ENCODE measurements around the gene SPZ1.
"Not testable (repeated sequence)": the region's sequence is repeated elsewhere in the genome, so short reads cannot be mapped to it uniquely, and the experiment has no call there.

The SPZ1 gene, protein sequence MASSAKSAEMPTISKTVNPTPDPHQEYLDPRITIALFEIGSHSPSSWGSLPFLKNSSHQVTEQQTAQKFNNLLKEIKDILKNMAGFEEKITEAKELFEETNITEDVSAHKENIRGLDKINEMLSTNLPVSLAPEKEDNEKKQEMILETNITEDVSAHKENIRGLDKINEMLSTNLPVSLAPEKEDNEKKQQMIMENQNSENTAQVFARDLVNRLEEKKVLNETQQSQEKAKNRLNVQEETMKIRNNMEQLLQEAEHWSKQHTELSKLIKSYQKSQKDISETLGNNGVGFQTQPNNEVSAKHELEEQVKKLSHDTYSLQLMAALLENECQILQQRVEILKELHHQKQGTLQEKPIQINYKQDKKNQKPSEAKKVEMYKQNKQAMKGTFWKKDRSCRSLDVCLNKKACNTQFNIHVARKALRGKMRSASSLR

DNA sequence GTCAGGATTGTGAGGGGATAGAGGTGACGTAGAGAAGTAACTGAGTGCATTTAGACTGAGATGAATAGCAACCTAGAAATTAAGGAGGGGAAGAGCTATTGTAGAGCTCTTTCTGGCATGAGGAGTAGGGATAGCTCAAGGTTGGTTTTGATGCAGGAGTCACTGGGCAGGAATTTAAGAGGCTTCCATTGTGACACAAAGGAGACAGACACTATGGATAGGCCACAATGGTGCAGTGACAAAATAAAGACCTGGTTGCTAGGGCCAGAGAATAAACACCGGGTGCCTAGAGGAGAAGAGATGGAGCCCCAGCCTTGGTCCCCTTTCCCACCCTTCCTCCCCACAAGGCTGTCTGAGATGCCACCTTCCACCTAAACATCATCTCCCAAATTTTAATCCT is at the start of gene SPZ1:
SPZ1 (plus strand) TSS at position 301 of the 400 bp plus-strand sequence. CDS start 214 bp downstream, outside the sequence.
- DNase-seq (ENCODE audit: low read depth, low spot score), result no peak

DNA sequence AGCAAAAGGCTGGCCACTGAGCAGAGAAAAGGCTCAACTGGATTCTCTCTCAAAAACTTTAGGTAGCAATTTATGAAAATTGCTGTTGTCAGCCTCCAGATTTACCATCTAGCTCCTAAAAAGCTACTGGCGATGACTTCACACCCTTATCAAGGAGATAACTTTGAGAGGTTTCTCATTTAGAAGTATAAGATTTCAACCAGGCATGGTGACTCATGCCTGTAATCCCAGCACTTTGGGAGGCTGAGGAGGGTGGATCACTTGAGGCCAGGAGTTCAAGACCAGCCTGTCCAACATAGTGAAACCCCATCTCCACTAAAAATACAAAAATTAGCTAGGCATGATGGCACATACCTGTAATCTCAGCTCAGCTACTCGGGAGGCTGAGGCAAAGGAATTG is 49.3 kb upstream of the SPZ1 start:
- not testable (repeated sequence) for DNase-seq (ENCODE audit: low read depth, low spot score)

DNA sequence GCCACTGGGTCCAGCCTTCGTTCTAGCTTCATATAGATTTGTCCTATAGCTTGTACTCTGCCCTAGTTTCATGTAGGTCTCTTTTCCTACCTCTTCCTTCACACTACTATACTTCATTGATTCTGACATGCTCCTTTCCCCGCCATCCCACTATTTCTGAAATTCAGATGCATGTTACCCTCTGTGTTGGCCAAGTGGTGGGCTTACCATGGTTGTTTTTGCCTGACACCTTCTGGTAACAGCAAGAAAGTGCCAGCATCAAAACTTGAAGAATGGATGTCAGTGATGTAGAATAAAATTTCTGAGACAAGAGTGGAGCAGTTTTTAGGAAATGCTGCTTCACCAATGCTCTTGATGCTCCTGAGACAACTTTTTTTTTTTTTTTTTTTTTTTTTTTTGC is 44.5 kb upstream of the SPZ1 start:
- no peak for DNase-seq (ENCODE audit: low read depth, low spot score)

DNA sequence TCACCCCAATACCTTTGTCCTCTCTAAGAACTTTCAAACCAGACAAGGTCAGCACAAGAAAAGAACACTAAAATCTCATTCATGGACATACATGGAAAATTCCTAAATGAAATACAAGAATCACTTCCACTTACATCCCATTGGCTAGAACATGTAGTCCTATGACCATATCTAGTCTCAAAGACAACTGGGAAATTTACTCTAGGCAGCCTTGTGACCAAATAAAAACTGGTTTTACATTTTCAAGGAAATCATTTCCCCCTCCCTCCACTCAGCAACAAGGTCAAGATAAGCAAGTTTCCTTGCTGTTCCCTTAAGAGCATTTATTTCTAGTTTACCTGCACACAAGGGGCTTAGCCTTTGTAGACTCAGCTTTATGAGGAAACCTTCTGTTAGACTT is 43.6 kb upstream of the SPZ1 start:
- DNase-seq (ENCODE audit: low read depth, low spot score), result no peak

DNA sequence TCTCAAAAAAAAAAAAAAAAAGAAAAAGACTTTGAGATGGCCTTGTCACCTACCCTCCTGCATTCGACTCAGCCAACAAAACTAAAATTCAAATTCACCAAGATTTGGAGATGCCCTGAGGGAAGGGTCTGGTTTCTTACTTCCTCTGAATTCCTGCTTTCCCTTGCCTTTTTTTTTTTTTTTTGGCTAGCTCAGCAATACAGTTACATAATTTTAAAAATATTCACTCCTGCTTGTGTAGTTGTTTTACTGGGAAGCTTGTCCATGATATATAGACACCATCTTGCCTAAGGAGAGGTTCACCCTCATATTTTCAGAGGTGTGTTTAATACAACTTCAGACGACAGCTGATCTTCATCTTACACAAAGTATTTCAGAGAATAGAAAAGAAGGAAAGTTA is 42.6 kb upstream of the SPZ1 start:
- no peak for DNase-seq (ENCODE audit: low read depth, low spot score)

DNA sequence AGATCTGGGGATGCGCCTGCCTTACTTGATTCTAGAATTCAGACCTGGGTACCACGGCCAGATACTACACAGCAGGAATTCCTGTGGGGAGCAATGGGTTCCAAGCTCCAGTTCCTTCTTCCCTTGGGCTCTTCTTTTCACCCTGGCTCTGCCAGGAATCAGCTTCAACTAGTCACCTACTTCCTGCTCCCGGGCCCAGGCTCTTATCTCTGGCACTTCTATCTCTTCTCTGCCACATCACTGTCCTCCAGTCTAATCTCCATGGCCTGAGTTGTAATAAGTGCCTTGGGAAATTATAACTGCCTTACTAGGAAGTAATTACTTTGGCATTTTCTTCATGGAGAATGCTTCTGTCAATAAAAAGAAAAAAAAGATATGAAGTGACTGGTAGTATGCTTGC is 37.7 kb upstream of the SPZ1 start:
- no peak for DNase-seq (ENCODE audit: low read depth, low spot score)

DNA sequence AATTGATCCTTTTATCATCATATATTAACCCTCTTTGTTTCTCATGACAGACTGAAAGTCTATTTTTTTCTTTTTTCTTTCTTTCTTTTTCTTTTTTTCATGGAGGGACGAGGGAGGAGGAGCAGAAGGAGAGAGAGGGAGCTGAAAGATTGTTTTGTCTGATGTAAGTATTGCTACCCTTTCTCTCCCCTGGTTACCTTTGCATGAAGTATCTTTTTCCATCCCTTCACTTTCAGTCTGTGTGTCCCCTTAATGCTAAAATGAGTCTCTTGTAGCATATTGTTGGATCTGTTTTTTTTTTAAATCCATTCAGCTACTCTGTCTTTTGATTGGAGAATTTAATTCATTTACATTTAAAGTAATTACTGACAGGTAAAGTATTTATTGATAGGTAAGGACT is 36.4 kb upstream of the SPZ1 start:
- DNase-seq (ENCODE audit: low read depth, low spot score), result no peak

DNA sequence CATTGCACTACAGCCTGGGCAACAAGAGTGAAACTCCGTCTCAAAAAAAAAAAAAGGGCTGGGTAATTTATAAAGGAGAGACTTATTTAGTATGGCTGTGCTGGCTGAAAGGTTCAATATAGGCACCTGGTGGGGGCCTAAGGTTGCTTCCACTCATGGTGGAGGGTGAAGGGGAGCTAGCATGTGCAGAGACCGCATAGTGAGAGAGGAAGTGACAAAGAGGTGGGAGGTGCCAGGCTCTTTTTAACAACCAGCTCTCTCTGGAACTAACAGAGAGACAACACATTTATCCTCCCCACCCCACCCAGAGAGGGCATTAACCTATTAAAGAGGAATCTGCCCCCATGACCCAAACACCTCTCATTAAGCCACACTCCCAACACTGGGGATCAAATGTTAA is 35.1 kb upstream of the SPZ1 start:
- no peak for DNase-seq (ENCODE audit: low read depth, low spot score)

DNA sequence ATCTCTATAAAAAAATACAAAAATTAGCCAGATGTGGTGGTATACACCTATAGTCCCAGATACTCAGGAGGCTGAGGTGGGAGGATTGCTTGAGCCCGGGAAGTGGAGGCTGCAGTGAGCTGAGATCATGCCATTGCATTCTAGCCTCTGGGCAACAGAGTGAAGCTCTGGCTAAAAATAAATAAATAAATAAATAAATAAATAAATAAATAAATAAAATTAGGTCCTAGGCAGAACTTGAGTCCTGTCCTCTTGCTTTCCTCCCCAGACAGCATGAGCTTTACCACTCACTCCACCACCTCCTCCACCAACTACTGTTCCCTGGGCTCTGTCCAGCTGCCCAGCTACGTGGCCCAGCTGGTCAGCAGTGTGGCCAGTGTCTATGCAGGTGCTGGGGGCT is 31.6 kb upstream of the SPZ1 start:
- DNase-seq (ENCODE audit: low read depth, low spot score), result no peak

DNA sequence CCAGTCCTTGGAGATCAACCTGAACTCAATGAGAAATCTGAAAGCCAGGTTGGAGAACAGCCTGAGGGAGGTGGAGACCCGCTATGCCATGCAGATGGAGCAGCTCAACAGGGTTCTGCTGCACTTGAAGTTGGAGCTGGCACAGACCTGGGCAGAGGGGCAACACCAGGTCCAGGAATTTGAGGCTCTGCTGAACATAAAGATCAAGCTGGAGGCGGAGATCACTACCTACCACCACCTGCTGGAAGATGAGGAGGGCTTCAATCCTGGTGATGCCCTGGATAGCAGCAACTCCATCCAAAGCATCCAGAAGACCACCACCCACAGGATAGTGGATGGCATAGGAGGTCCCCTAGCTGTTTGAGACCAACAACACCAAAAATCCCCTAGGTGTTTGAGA is 30.5 kb upstream of the SPZ1 start:
- DNase-seq (ENCODE audit: low read depth, low spot score), result no peak

DNA sequence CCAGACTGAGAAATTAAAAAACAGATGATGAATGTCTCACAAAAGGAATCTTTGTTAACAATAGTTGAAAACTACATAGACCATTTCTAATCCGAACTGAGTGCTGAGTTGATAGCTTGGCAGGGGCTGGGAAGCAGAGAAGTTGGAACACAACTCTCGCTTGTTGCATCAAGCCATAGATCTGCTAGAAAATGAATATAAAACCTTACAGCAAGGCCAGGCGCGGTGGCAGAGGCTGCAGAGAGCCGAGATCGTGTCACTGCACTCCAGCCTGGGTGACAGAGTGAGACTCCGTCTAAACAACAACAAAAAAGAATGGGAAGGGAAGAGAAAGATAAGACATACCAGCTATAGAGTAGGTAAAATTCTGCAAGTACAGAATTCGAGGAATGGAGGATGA is 28.0 kb upstream of the SPZ1 start:
- no peak for DNase-seq (ENCODE audit: low read depth, low spot score)

DNA sequence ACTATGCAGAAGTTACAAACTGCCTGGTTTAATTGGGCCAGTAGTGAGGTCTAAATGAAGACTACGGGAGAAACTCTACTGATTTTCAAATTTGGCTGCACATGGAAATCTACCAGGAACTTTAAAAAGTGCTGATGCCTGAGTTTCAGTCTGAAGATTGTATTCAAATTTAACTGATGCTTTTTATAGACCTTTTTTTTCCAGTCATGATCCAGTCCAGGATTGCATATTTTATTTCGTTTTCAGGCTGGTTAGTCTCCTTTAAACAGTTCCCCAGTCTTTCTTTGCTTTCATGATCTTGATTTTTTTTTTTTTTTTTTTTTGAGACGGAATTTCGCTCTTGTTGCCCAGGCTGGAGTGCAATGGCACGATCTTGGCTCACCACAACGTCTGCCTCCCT is 23.7 kb upstream of the SPZ1 start:
- no peak for DNase-seq (ENCODE audit: low read depth, low spot score)

DNA sequence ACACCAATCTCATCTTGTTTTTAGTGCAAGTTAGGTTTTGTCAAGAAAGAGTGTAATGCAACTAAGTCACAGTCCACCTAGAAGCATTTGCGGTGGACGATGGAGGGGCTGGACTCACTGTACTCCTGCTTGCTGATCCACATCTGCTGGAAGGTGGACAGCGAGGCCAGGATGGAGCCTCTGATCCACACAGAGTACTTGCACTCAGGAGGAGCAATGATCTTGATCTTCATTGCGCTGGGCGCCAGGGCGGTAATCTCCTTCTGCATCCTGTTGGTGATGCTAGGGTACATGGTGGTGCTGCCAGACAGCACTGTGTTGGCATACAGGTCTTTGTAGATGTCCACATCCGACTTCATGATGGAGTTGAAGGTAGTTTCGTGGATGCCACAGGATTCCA is 20.2 kb upstream of the SPZ1 start:
- DNase-seq (ENCODE audit: low read depth, low spot score), result no peak

DNA sequence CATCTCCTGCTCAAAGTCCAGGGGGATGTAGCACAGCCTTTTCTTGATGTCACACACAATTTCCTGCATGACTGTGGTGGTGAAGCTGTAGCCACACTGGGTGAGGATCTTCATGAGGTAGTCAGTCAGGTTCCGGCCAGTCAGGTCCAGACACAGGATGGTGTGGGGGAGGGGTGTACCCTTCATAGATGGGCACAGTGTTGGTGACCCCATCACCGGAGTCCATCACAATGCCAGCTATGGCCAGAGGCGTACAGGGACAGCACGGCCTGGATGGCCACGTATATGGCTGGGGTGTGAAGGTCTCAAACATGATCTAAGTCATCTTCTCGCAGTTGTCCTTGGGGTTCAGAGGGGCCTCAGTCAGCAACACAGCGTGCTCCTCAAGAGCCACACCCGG is 19.7 kb upstream of the SPZ1 start:
- DNase-seq (ENCODE audit: low read depth, low spot score), result no peak

DNA sequence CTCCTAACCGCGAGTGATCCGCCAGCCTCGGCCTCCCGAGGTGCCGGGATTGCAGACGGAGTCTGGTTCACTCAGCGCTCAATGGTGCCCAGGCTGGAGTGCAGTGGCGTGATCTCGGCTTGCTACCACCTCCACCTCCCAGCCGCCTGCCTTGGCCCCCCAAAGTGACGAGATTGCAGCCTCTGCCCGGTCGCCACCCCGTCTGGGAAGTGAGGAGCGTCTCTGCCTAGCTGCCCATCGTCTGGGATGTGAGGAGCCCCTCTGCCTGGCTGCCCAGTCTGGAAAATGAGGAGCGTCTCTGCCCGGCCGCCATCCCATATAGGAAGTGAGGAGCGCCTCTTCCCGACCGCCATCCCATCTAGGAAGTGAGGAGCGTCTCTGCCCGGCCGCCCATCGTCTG is 19.0 kb upstream of the SPZ1 start:
- not testable (repeated sequence) for DNase-seq (ENCODE audit: low read depth, low spot score)

DNA sequence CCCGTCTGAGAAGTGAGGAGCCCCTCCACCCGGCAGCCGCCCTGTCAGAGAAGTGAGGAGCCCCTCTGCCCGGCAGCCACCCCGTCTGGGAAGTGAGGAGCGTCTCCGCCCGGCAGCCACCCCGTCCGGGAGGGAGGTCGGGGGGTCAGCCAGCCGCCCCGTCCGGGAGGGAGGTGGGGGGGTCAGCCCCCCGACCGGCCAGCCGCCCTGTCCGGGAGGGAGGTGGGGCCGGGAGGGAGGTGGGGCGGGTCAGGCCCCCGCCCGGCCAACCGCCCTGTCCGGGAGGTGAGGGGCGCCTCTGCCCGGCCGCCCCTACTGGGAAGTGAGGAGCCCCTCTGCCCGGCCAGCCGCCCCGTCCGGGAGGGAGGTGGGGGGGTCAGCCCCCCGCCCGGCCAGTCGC is 18.5 kb upstream of the SPZ1 start:
- DNase-seq (ENCODE audit: low read depth, low spot score), result not testable (repeated sequence)

DNA sequence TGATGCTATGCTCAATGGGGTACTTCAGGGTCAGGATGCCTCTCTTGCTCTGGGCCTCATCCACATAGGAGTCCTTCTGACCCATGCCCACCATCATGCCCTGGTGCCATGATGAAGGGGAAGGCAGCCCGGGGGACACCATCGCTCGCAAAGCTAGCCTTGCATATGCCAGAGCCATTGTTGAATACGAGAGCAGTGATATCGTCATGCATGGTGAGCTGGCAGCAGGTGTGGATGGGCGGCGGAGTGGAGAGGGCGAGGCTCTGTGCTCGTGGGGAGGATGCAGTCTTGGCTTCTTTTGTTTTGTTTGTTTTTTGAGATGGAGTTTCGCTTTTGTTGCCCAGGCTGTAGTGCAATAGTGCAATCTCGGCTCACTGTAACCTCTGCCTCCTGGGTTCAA is 17.2 kb upstream of the SPZ1 start:
- DNase-seq (ENCODE audit: low read depth, low spot score), result no peak

DNA sequence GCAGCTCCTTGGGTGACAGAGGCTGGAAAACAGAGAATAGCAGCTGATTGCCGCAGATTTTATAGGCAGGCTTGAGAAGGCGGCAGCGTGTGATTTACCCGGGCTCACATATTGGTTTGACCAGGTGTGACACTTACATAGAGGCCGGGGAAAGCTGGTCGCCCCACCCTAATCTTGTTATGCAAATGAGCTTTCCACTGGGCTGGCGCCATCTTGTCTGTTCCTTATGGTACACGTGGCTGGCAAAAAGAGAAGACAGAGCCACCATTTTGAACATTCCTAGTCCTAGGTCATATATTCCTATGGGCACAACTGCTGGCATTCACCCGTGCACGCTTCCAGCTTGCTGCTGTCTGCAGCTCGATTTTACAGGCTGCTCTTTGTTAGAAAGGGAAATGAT is 11.3 kb upstream of the SPZ1 start:
- DNase-seq (ENCODE audit: low read depth, low spot score), result peak; percentile 52

DNA sequence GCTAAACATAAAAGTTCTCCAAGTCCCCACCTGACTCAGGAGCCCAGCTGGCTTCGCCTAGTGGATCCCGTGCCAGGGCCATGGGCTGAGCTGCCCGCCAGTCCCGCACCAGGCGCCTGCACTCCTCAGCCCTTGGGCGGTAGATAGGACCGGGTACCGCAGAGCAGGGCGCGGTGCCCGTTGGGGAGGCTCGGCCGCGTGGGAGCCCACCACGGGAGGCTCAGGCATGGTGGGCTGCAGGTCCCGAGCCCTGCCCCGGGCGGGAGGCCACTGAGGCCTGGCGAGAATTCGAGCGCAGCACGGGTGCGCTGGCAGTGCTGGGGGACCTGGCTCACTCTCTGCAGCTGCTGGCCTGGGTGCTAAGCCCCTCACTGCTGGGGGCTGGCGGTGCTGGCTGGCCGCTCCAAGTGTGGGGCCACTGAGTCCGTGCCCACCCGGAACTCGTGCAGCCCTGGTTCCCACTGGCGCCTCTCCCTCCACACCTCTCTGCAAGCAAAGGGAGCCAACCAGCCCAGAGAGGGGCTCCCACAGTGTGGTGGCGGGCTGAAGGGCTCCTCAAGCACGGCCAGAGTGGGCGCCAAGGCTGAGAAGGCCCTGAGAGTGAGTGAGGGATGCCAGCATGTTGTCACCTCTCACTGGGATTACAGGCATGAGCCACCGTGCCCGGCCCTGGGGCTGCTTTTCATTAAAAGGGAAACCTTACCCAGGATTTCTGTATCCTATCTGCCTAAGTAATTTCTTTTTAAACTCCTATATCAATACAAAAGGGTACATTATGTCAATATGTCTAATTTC is 9.7 kb upstream of the SPZ1 start:
- DNase-seq (ENCODE audit: low read depth, low spot score), result no peak

DNA sequence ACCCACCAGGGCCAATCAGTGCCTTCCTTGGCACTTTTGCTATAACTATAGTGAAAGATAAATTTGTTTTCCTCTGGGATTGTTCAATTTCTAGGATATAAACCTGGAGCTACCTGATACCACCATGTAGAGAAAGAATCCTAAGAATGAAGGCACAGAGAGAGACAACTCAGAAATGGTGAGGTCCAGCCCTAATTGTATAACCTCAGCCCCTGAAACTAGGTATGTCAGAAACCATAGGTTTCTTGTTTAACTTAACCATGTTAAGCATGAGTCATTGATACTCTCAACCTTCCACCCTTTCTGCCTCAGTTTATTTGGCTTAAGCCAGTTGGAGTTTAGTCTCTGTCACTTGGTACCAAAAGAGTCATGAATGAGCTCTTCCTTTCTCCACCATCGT is 4.6 kb upstream of the SPZ1 start:
- no peak for DNase-seq (ENCODE audit: low read depth, low spot score)

DNA sequence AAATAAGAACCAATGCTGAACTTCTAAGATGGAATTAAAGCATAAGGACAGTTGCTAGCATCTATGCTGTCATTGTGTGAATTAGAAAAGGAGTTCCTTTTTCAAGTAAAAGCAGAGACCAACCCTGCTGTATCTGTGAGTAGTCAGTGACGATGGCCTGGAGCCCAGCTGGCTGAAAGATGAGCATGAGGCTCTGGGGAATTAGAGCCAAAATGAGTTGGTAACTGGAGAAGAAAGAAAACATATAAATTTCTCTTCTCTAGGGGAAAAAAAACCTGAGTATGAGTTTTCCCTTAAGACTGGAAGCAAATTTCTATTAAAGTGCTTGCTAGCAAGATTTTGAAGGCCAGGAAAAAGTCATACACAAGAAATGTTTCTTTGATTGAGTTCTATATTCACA is 1.6 kb upstream of the SPZ1 start:
- DNase-seq (ENCODE audit: low read depth, low spot score), result no peak

DNA sequence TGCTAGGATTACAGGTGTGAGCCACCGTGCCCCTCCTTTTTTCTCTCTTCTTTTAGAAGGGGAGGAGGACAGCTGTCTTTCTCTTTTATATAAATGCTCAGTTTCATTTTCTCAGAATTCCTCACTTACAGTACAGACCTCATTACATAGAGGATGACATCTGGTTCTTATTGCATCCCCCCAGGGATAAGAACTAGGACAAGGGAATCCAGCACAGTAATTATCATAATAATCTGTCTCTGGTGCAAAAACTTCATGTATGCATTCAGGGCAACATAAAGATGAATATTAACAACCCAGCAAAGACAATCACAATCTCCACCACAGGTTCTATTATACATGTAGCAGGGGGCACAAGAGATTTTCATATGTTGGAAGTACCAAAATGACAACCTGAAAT is 5.1 kb downstream of the SPZ1 start:
- DNase-seq (ENCODE audit: low read depth, low spot score), result no peak

DNA sequence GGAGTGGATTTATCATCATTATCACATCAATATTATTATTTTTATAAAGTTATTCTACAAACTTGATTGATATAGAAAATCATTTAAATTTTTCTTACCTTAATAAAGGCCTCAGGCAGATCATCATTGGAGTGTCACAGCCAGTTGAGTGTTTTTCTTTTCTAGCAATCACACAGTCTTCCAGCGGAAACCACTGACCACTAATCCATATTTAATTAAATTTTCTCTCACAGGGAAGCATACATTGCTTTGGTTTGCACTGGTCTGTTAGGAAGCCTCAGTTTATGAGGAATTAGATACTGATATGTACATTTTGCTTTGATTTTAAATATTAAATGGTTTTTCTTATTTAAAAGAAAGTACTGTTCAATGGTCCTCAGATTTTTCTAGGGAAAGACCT is 6.7 kb downstream of the SPZ1 start:
- DNase-seq (ENCODE audit: low read depth, low spot score), result no peak
